Measurements from ENCODE around the gene PDE9A. TPM values are rescaled to one million over a fixed set of nuclear protein-coding genes. Genes with fewer than 3 reads are reported as not detected.

PDE9A gene
- total and polyA plus RNA-seq, 8 donors, result 5.1 to 24.2 (median 21.9) TPM

GRCh38 chr21:42645211-42646075 is 8.0 kb upstream of the PDE9A start:
- ATAC-seq (no peak), DNase-seq (peak in 1 of 4 donors; percentile 56)
- H3K27ac ChIP-seq, result no peak overlapping the region
- TF ChIP-seq, protein P1, sequence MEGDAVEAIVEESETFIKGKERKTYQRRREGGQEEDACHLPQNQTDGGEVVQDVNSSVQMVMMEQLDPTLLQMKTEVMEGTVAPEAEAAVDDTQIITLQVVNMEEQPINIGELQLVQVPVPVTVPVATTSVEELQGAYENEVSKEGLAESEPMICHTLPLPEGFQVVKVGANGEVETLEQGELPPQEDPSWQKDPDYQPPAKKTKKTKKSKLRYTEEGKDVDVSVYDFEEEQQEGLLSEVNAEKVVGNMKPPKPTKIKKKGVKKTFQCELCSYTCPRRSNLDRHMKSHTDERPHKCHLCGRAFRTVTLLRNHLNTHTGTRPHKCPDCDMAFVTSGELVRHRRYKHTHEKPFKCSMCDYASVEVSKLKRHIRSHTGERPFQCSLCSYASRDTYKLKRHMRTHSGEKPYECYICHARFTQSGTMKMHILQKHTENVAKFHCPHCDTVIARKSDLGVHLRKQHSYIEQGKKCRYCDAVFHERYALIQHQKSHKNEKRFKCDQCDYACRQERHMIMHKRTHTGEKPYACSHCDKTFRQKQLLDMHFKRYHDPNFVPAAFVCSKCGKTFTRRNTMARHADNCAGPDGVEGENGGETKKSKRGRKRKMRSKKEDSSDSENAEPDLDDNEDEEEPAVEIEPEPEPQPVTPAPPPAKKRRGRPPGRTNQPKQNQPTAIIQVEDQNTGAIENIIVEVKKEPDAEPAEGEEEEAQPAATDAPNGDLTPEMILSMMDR (IDR thresholded peaks at IDR 0.05), result no peak
- H3K27me3 ChIP-seq, result peaks cover 0 to 5% of the 10 kb centered on the region in 2 donors
- H3K4me1 ChIP-seq, result peaks cover 0 to 4% of the 10 kb centered on the region in 2 donors
- intact Hi-C loops (cut with DNase I), result no loop called here
- no peaks in the 10 kb centered on the region for H3K36me3 ChIP-seq
- no peaks in the 10 kb centered on the region for H3K9me3 ChIP-seq
- no peak overlapping the region for H3K4me3 ChIP-seq

DNA sequence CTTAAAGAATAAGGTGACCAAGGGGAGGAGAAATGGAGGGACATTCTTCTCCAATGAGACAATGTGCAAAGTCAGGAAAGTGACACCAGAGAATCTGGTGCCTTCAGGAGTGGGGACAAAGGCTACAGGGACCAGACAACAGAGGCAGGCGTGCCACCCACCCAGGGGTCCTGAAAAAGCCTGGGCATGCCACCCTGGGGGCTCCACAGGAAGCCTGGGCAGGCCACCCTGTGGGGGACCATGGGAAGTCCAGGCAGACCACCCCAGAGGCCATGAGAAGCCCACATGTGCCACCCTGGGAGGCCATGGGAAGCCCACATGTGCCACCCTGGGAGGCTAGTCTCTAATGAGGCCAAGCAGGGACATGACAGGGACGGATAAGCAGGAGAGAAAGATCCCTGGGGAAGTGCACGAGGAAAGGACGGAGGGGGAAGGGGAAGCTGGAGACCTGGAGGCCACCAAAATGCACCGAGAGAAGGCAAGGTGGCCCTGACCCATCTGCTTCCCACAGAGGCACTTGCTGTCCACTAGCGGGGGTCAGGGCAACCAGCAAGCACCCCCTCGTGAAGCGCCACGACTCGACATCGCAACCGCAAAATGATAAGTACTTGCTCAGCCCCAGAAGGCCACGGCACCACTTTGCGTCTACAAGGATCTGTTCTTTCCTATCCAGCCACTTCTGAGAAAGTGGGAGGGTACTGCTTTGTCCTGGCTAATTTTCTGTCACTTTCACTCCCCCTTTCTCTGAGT is 7.2 kb upstream of the PDE9A start:
- peak in 1 of 4 donors; percentile 51 for DNase-seq
- ATAC-seq, result no peak
- H3K36me3 ChIP-seq, result no peaks in the 10 kb centered on the region
- TF ChIP-seq, protein P1 (IDR thresholded peaks at IDR 0.05), result no peak
- no peak overlapping the region for H3K4me3 ChIP-seq
- H3K9me3 ChIP-seq, result no peaks in the 10 kb centered on the region
- peaks cover 0 to 4% of the 10 kb centered on the region in 2 donors for H3K4me1 ChIP-seq
- H3K27me3 ChIP-seq, result peaks cover 0 to 5% of the 10 kb centered on the region in 2 donors
- intact Hi-C loops (cut with DNase I), result no loop called here
- no peak overlapping the region for H3K27ac ChIP-seq

DNA sequence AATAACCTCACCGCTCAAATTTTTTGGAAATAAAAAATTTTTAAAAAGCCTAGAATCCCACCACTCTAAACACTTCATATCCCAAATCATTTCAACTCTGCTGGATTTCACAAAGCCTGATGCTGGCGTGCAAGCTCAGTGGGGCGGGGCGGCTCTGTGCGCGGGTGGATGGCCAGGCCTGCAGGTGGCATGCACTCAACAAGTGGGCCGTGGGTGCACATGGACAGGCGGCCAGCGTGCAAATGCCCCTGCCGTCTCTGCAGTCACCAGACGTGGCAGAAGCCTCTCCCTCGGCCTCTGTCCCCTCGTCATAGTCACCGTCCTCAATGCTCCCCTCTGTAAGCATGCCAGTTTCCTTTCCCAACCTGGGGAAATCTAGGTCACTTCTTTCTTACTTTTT is 6.6 kb upstream of the PDE9A start:
- peak in 1 of 4 donors; percentile 78 for DNase-seq
- Histone ChIP-seq H3K27me3 (peaks cover 0 to 4% of the 10 kb centered on the region in 2 donors), H3K36me3 (no peaks in the 10 kb centered on the region), H3K4me1 (no peaks in the 10 kb centered on the region), H3K27ac (no peak overlapping the region), H3K4me3 (no peak overlapping the region), H3K9me3 (no peaks in the 10 kb centered on the region)
- no peak for ATAC-seq
- TF ChIP-seq, protein P1 (IDR thresholded peaks at IDR 0.05), result no peak
- intact Hi-C loops (cut with DNase I), result no loop called here

DNA sequence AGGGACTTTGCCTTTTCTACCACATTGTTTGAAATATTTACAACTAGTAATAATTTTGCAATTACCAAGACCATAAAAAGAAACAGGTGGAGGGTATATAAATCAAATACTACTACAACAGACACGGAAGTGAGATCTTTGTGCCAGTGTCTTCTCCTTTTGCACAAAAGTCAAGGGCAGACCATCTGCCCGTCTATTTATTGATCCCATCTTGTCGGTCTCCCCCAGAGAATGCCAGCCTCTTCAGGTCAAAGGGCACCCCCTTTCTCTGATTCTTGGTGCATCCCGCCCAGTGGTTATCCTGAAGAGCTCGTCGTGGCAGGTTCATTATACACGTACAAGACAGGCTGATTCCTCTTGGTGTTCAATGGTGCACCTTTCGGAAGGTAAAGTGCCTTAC is 4.8 kb upstream of the PDE9A start:
- Histone ChIP-seq H3K4me1 (peaks cover 5 to 10% of the 10 kb centered on the region in 2 donors), H3K36me3 (no peaks in the 10 kb centered on the region), H3K27me3 (peaks cover 0 to 20% of the 10 kb centered on the region in 2 donors), H3K9me3 (no peaks in the 10 kb centered on the region), H3K4me3 (no peak overlapping the region), H3K27ac (no peak overlapping the region)
- ATAC-seq (no peak), DNase-seq (no peak)
- TF ChIP-seq, protein P1 (IDR thresholded peaks at IDR 0.05), result no peak
- intact Hi-C loops (cut with DNase I), result no loop called here

All from left lung (tissue), 10 donors.